Liver (tissue), 3 donors: ENCODE measurements around the gene CCDC30.

Experiments
- ATF3 ChIP-seq: IDR thresholded peaks from 2 replicates; pipeline ENCODE4 v1.6.1; 2016; ENCODE audit warnings: antibody characterized with exemption
- CTCF ChIP-seq: fragments of 150-350 bp; IDR thresholded peaks from 2 replicates; pipeline ENCODE4 v1.5.1; 2017; ENCODE audit warnings: improper control_type of control experiment, low read depth, low read length; ENCODE audit not compliant: missing input control
- GABPA ChIP-seq, 2 donors: IDR thresholded peaks in 1 of 2; conservative IDR thresholded peaks in 1 of 2; 2 replicates each; pipeline ENCODE4 v1.6.1; 2016; ENCODE audit warnings: antibody characterized with exemption in 2 of 2, mild to moderate bottlenecking in 1 of 2, moderate library complexity in 1 of 2
- JUND ChIP-seq, 2 donors: IDR thresholded peaks; 2 replicates each; pipeline ENCODE4 v1.6.1; 2016; ENCODE audit warnings: antibody characterized with exemption in 2 of 2
- RXRA ChIP-seq, 2 donors: IDR thresholded peaks; 2 replicates each; pipeline ENCODE4 v1.6.1; 2017 to 2018; ENCODE audit warnings: antibody characterized with exemption in 2 of 2, mild to moderate bottlenecking in 1 of 2
- donor health status: healthy.
- donor health status: healthy.

GRCh38 chr1:42420121-42420520, 43.0 kb upstream of the CCDC30 start:
- TF ChIP-seq CTCF (no peak), GABPA (IDR thresholded peaks at IDR 0.05 in 1 of 2, conservative IDR thresholded peaks at IDR 0.05 in 1 of 2) (no peak), RXRA (IDR thresholded peaks at IDR 0.05) (no peak), JUND (IDR thresholded peaks at IDR 0.05) (no peak), ATF3 (no peak)
